ENCODE results near the gene SLC16A7. TPM values are rescaled to one million over a fixed set of nuclear protein-coding genes. Genes with fewer than 3 reads are reported as not detected.
"Not testable (repeated sequence)": the region's sequence is repeated elsewhere in the genome, so short reads cannot be mapped to it uniquely, and the experiment has no call there.

Gene SLC16A7
- polyA plus RNA-seq, 1 of the 3 experiments (the other 2 are of a cell fraction), result not detected

GRCh38 chr12:59751091-59751490 lies 155.3 kb downstream of the SLC16A7 start:
- H3K79me2 ChIP-seq (ENCODE audit: insufficient read depth); H3K4me1 ChIP-seq (ENCODE audit: control insufficient read depth in 1 of 2, insufficient read depth in 2 of 2, low read depth in 1 of 2, low read length in 1 of 2); H3K9me3 ChIP-seq; H3K36me3 ChIP-seq (replicated peaks in 1 of 2; ENCODE audit: control insufficient read depth in 1 of 2, insufficient read depth in 2 of 2, low read length in 1 of 2); H3K4me3 ChIP-seq (ENCODE audit: low read depth in 2 of 2, low read length in 1 of 2); H4K20me1 ChIP-seq (ENCODE audit: insufficient read depth); H3K27ac ChIP-seq (ENCODE audit: low read depth in 2 of 2, low read length in 1 of 2); H3F3A ChIP-seq (replicated peaks; ENCODE audit: insufficient read depth); H3K27me3 ChIP-seq (ENCODE audit: insufficient read depth); DNase-seq; CTCF ChIA-PET; H3K9ac ChIP-seq; H2AFZ ChIP-seq (ENCODE audit: low read depth); H3K9me2 ChIP-seq; H3K4me2 ChIP-seq; POLR2A ChIA-PET: not testable (repeated sequence)
- 45% methylated on average over 14 of the region's 19 CpGs for WGBS (ENCODE audit: low lambda C conversion rate)

DNA sequence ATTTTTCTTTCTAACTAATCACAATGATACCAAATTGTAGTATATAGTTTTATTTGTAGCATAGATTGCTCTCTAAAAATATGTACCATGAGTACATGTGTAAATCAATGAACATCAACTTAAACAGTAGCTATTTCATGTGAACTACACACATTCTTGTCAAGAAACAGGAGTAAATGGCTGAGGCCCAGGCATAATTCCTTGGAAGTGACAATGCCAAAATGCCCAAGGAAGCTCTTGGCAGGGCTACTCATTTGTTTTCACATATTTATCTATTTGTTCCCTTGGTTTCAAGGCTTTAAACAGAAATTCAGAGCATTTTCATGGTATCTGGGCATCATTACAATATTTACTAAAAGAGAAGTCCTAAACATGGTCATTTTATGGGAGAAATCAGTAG lies 165.7 kb downstream of the SLC16A7 start:
- Histone ChIP-seq H3K4me3 (ENCODE audit: low read depth in 2 of 2, low read length in 1 of 2) (no peak overlapping the region), H3K27me3 (ENCODE audit: insufficient read depth) (no peaks in the 10 kb centered on the region), H3K4me2 (no peak overlapping the region), H3K27ac (ENCODE audit: low read depth in 2 of 2, low read length in 1 of 2) (no peak overlapping the region), H3F3A (replicated peaks; ENCODE audit: insufficient read depth) (no peaks in the 10 kb centered on the region), H3K9me3 (no peaks in the 10 kb centered on the region), H2AFZ (ENCODE audit: low read depth) (no peak overlapping the region), H3K9me2 (no peaks in the 10 kb centered on the region), H3K9ac (no peak overlapping the region), H3K4me1 (ENCODE audit: control insufficient read depth in 1 of 2, insufficient read depth in 2 of 2, low read depth in 1 of 2, low read length in 1 of 2) (no peaks in the 10 kb centered on the region), H3K79me2 (ENCODE audit: insufficient read depth) (no peaks in the 10 kb centered on the region), H3K36me3 (replicated peaks in 1 of 2; ENCODE audit: control insufficient read depth in 1 of 2, insufficient read depth in 2 of 2, low read length in 1 of 2) (no peaks in the 10 kb centered on the region), H4K20me1 (ENCODE audit: insufficient read depth) (no peaks in the 10 kb centered on the region)
- ChIA-PET POLR2A (no interaction called here), CTCF (no interaction called here)
- TF ChIP-seq PBX3 (IDR thresholded peaks at IDR 0.05) (no peak), POLR2AphosphoS5 (IDR thresholded peaks at IDR 0.05; ENCODE audit: low read depth, low read length) (no peak), GABPA (IDR thresholded peaks at IDR 0.05; ENCODE audit: low read depth) (no peak), SMC3 (IDR thresholded peaks at IDR 0.05; ENCODE audit: low read depth, low read length) (no peak), NRF1 (IDR thresholded peaks at IDR 0.05; ENCODE audit: low read depth, low read length) (no peak), FOSL2 (IDR thresholded peaks at IDR 0.05; ENCODE audit: borderline replicate concordance, low read depth) (no peak), GATA2 (CRISPR knock-in tag; IDR thresholded peaks at IDR 0.05) (no peak), FOXM1 (IDR thresholded peaks at IDR 0.05; ENCODE audit: low read depth) (no peak), EZH2phosphoT487 (IDR thresholded peaks at IDR 0.05; ENCODE audit: borderline replicate concordance, low read depth) (no peak), USF1 (IDR thresholded peaks at IDR 0.05; ENCODE audit: borderline replicate concordance, low read depth) (no peak)
- no peak for DNase-seq

DNA sequence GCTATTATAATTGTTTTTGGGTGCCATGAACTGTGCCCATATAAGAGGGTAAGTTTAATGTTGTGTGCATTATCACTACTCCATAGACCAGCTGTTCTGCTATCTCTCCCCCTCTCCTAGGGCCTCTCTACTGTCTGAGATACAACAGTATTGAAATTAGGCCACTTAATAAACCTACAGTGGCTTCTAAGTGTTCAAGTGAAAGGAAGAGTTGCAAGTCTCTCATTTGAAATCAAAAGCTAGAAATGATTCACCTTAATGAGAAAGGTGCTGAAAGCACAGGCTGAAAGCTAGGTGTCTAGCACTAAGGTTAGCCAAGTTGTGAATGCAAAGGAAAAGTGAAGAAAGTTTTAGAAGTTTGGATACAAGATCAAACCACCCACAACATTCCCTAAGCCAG lies 168.0 kb downstream of the SLC16A7 start:
- Histone ChIP-seq H3K9ac (no peak overlapping the region), H3K9me3 (no peaks in the 10 kb centered on the region), H3K4me2 (no peak overlapping the region), H3K27ac (ENCODE audit: low read depth in 2 of 2, low read length in 1 of 2) (no peak overlapping the region), H3K36me3 (replicated peaks in 1 of 2; ENCODE audit: control insufficient read depth in 1 of 2, insufficient read depth in 2 of 2, low read length in 1 of 2) (no peaks in the 10 kb centered on the region), H3K4me1 (ENCODE audit: control insufficient read depth in 1 of 2, insufficient read depth in 2 of 2, low read depth in 1 of 2, low read length in 1 of 2) (no peaks in the 10 kb centered on the region), H3K9me2 (no peaks in the 10 kb centered on the region), H3K27me3 (ENCODE audit: insufficient read depth) (no peaks in the 10 kb centered on the region), H4K20me1 (ENCODE audit: insufficient read depth) (no peaks in the 10 kb centered on the region), H3K79me2 (ENCODE audit: insufficient read depth) (no peaks in the 10 kb centered on the region), H2AFZ (ENCODE audit: low read depth) (no peak overlapping the region), H3F3A (replicated peaks; ENCODE audit: insufficient read depth) (no peaks in the 10 kb centered on the region), H3K4me3 (ENCODE audit: low read depth in 2 of 2, low read length in 1 of 2) (no peak overlapping the region)
- CTCF ChIA-PET, result no interaction called here
- TF ChIP-seq RXRA (IDR thresholded peaks at IDR 0.05; ENCODE audit: borderline replicate concordance, low read depth), result no peak
- no peak for TF ChIP-seq GABPA (IDR thresholded peaks at IDR 0.05; ENCODE audit: low read depth)
- no peak for TF ChIP-seq TEAD4 (IDR thresholded peaks at IDR 0.05; ENCODE audit: borderline replicate concordance, insufficient read depth)
- TF ChIP-seq MEF2A (IDR thresholded peaks at IDR 0.05; ENCODE audit: borderline replicate concordance, low read depth), result no peak
- TF ChIP-seq TAF1 (IDR thresholded peaks at IDR 0.05; ENCODE audit: borderline replicate concordance, low read depth, low read length), result no peak
- TF ChIP-seq TCF12 (IDR thresholded peaks at IDR 0.05), result no peak
- no peak for TF ChIP-seq POLR2AphosphoS5 (IDR thresholded peaks at IDR 0.05; ENCODE audit: low read depth, low read length)
- no peak for TF ChIP-seq EP300 (IDR thresholded peaks at IDR 0.05; ENCODE audit: borderline replicate concordance in 1 of 2, low read depth in 1 of 2, low read length in 1 of 2)
- TF ChIP-seq RFX5 (IDR thresholded peaks at IDR 0.05; ENCODE audit: low read length), result no peak
- no peak for TF ChIP-seq SIN3A (IDR thresholded peaks at IDR 0.05; ENCODE audit: borderline replicate concordance, low read depth, low read length)
- TF ChIP-seq USF2 (IDR thresholded peaks at IDR 0.05; ENCODE audit: borderline replicate concordance, low read depth, low read length), result no peak
- no peak for TF ChIP-seq ELF1 (IDR thresholded peaks at IDR 0.05)
- TF ChIP-seq MAX (IDR thresholded peaks at IDR 0.05; ENCODE audit: low read depth), result no peak
- TF ChIP-seq FOXM1 (IDR thresholded peaks at IDR 0.05; ENCODE audit: low read depth), result no peak
- TF ChIP-seq RCOR1 (IDR thresholded peaks at IDR 0.05; ENCODE audit: low read length), result no peak
- no peak for TF ChIP-seq MXI1 (IDR thresholded peaks at IDR 0.05; ENCODE audit: low read depth, low read length)
- TF ChIP-seq JUND (IDR thresholded peaks at IDR 0.05), result no peak
- TF ChIP-seq YY1 (IDR thresholded peaks at IDR 0.05; ENCODE audit: low read depth), result no peak
- no peak for DNase-seq
- POLR2A ChIA-PET, result no interaction called here

All from SK-N-SH (cell line).